Hematopoietic multipotent progenitor cell treated with erythropoietin and hydrocortisone succinate and interleukin-3 and kit ligand, for 17 days (in vitro differentiated cells): ENCODE data around the gene ZBTB45.

Source experiments
- DNase-seq: peaks from one replicate; pipeline ENCODE4 v3.0.0-alpha.2; 2015; ENCODE audit warnings: low spot score

ZBTB45 gene

GRCh38 chr19:58538257-58539168, 18.9 kb upstream of the ZBTB45 start:
- DNase-seq = no peak

- no peak for DNase-seq
Observed at GRCh38 chr19:58536852-58537798, 17.5 kb upstream of the ZBTB45 start.

- DNase-seq = no peak
Observed at GRCh38 chr19:58535857-58536256, 16.2 kb upstream of the ZBTB45 start.

- no peak for DNase-seq
Observed at GRCh38 chr19:58531034-58531840, 11.6 kb upstream of the ZBTB45 start.

DNA sequence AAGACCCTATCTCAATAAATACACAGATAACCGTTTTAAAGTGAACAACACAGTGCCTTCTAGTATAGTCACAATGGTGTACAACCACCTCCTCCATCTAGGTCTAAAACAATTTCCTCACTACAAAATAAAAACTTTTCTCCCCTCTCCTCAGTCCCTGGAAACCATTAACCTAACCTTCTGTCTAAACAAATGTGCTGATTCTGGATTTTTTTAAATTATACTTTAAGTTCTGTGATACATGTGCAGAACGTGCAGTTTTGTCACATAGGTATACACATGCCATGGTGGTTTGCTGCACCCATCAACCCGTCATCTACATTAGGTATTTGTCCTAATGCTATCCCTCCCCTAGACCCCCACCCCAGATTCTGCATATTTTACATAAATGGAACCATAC, 9.8 kb upstream of the ZBTB45 start:
- DNase-seq = no peak

- DNase-seq = no peak
Observed at GRCh38 chr19:58522709-58523108, 3.1 kb upstream of the ZBTB45 start.

DNA sequence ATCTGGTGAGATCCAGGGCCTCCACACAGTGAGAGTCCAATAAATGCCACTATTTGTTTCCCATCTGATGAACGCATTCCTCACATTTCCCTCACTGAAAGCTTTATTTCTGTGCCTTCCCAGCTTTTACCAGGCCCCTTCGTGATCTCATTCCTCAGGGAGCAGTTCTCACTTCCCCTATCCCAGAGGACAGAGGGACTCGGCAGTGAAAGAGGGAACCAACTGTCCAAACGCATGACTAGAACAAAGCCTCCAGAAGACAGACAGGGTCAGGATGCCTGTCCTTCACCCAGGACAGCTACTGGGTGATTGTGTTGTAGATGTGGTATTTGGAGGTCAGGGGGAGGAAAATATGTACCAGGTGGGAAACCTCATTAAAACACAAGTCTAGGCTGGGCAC, 2.0 kb upstream of the ZBTB45 start:
- DNase-seq = no peak

DNA sequence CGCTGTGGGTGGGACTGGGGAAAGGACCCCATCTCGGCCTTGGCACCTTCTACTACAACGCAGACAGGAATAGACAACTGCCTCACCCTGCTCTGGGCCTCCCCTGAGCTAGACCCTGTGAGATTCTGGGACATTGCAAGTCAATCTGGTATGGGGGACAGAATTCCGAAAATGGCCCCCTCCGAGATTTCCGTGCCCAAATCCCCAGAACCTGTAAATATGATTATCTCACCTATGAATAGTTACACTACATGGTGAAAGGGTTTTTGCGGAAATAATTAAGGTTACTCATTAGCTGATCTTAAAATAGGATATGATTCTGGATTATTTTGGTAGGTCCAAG, 618 bp upstream of the ZBTB45 start:
- no peak for DNase-seq

DNA sequence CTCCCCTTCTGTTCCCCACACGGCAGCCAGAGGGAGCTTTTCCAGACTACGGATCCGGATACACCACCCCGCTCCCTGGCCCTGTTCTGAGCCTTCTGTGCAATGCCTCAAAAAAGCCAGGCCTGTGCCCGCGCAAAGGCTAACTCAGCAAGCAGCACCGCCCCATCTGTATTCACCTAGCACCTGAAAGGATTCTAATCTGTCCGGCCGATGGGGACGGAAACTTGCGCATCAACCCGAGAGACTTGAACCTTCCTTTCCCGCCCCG, 589 bp downstream of the ZBTB45 start:
- DNase-seq = peak; percentile 49

GRCh38 chr19:58518256-58519086, 1.1 kb downstream of the ZBTB45 start:
- no peak for DNase-seq

DNA sequence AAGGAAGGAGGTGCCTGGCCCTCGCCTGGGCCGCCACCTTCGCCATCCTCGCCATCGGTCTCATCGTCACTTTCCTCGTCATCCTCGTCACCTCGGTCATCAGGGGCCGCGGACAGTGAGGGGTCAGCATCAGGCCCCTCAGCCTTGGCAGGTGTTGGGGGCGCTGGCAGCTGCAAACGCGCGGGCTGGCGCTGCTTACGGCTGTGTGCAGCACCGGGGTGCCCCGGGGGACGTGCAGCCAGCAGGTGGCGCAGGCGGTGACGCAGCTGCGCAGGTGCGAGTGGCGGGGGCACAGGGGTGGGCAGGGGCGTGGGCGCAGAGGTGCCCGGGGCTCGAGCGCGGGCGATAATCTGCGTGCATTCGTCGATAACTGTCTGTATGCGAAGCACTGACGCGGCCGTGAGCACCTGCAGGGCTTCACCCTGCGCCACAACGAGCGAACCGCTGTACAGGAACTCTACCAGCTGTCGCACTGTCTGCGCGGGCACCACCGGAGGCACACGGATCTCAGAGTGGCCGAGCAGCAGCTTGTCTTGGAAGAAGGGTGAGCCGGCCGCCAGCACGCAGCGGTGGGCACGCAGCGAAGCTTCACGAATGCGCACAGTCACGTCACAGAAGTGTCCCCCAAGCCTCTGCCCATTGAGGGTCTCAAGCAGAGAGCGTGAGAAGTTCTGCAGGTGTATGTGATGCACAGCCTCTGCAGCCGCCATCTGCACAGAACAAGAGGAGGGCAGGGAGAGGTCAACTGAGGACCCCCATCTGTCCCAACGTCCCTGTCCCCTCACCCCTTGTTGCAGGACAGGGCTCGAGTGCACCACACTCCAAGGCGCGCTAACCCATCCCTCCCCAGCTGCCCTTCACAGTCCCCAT, 2.4 kb downstream of the ZBTB45 start:
- DNase-seq = no peak

DNA sequence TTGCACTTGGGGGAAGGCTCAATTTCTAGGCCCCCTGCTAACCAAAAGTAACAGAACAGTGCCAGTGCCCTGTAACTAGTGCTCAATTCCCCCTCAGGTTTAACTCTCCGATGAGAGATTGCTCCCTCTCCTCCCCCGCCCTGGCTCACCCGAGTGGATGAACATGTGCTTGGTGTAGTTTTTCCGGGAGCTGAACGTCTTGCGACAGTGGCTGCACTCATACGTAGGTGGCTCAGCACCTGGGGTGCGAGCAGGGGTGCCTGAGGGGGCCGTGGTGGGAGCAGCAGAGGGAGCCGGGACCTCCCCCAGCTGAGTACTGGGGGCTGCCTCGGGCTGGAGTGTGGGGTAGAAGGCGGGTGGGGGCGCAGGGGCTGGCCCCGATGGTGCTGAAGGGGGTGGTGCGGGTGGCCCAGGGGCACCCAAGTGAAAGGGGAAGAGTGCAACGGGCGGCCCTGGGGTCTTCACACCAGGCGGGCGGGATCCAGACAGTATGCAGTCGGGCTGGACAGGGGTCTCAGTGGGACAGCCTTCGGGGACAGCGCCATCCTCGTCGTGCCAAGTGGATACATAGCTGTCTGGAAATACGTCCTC, 3.3 kb downstream of the ZBTB45 start:
- DNase-seq = no peak

DNA sequence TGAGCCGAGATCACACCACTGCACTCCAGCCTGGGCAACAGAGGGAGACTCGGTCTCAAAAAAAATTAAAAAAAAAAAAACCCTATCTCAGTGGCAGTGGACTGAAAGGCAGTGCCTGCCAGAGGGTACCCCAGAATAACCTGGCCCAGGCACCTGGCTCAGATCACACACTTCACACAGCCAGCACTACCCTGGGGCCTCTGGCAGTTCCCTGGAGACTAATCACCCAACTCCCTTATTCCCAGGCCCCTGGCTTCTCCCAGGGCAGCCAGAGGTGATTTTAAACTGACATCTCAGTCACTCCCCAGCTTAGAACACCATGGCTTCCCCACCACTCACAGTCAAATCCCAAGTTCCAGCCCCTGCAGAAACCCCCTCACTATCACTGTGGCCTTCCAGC, 4.4 kb downstream of the ZBTB45 start:
- no peak for DNase-seq

DNA sequence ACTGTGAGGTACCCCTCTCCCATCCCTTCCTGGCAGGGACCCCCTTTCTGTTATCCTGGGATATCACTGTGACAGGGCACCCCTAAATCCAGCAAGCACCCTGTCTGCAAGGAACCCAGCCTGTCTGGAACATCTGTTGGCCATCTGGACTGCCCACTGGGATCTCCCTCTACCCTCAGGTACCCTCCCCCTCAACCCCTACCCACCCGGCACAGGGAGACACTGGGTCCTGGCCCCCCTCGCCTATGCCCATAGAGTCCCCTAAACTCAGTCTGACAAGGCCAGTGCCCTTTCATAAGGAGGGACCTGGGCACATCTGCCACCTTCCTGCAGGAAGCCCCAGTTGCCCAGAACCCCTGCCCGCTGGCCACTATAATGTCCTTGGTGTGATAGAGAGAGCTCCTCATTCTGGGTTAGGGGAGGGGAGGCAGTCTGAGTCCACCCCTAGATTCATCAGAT, 5.0 kb downstream of the ZBTB45 start:
- no peak for DNase-seq

GRCh38 chr19:58513694-58514563, 5.7 kb downstream of the ZBTB45 start:
- DNase-seq = peak; percentile 93

- DNase-seq = no peak
Observed at GRCh38 chr19:58513213-58513693, 6.4 kb downstream of the ZBTB45 start.

GRCh38 chr19:58511353-58512208, 8.0 kb downstream of the ZBTB45 start, which contains the start of gene SLC27A5:
Gene SLC27A5 (minus strand): TSS chr19:58511992. CDS start chr19:58511955, 37 bp downstream.
- no peak for DNase-seq
